ENCODE measurements around the gene TNFRSF19. TPM values are rescaled to one million over a fixed set of nuclear protein-coding genes. Genes with fewer than 3 reads are reported as not detected.

TNFRSF19 gene
- total RNA-seq, 1 donor from 2014 or later: 0.27 TPM

DNA sequence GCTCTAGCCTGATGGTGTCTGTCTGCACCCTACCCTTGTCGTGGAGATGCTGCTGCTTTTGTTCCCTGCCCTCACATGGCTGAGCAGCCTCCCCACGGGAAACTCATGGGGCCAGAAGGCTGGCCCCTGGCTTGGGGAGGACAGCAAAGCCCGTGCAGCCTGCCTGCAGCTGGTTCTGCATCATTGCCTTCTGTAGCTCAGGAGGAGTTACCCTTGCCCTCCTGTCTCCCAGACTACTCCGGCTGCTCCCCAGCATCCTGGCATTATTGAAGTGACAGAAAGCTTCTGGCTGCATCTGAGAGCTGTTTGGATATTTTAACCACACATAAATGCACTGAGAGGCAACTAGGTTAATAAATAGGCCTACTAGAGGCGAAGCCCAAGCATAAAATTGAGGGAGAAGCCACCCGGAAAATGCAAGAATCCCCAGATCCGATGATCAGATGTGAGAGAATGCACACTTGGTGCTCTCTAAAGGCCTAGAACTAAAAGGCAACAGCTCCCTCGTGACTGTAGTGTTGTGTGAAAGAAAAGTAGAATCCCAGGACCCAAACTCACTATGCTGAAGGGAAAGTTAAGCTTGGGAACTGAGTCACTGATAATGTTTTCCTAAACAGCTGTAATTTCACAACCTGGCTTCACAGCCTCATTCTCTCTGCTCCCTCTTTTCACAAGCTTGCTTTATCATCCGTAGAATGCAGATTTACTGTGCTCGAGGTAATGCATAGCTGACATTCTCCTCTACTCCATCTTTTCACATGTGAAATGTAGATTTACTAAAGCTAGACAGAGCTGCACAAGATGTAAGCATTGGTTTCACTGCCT lies 110.8 kb downstream of the TNFRSF19 start:
- intact Hi-C loops (cut with micrococcal nuclease): no loop called here

DNA sequence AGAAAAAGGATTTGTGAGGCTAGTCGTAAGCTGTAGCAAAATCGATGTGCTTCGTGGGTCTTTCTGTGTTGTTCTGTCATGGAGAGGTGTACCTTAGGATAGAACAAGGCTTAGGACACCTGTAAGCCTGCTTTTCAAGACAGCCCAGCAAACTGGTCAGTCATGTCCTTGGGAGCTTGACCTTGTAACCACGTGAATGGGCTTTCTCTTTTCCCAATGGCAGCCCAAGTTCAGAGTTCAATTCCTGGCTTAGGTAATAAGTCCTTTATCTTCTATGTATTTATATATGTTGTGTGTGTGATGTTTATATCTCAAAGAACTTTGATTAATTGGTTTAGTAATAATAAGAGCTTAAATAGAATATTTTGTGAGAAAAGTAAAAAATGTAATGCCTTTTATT lies 112.9 kb downstream of the TNFRSF19 start:
- intact Hi-C loops (cut with micrococcal nuclease): no loop called here

DNA sequence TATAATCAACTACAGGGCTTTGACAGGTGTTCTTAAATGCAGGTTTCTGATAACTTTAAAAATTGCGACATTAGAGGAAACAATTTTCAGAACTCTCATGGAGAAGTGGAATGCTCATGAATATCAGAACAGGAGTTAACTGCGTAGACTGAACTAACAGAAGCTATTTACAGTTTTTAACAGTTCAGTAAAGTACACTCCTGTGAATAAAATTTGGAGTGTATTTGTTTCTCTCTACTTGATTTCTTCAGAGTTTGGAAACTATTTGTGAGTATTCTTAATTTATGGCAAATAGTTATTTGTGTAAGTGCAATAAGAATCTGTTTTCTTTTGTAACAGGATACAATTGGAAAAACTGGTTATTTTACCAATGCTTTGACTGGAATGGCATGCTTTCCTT lies 114.4 kb downstream of the TNFRSF19 start:
- intact Hi-C loops (cut with micrococcal nuclease): no loop called here

DNA sequence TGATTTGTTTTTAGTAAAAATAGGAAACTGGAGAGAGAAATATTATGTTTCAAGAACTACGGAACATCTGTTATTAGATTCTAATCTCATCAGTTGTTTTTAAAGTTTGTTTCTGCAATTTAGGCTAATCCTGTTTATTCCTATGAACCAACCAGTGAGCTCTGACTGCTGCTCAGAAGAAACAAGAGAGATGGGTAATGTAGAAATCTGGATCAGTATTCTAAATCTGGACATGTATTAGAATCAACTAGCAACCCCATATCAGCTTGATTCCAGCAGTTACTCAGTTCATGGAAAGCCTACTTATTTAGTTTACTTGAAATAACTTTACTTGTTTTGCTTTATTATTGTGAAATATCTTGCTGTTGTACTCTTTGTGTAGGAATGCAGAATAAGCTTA lies 115.2 kb downstream of the TNFRSF19 start:
- intact Hi-C loops (cut with micrococcal nuclease): no loop called here

DNA sequence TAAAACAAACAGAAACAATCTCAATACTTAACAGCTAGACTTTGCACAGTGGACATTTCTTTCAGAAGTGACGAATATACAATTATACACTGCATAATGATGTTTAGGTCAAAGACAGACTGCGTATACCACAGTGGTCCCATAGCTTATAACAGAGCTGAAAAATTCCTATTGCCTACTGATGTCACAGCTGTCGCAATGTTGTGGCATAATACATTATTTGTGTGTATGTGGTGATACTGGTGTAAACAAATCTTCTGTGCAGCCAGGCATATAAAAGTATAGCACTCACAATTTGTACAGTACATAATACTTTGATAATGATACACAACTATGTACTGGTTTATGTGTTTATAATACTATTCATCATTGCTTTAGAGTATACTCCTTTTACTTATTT lies 116.7 kb downstream of the TNFRSF19 start:
- intact Hi-C loops (cut with micrococcal nuclease): no loop called here

DNA sequence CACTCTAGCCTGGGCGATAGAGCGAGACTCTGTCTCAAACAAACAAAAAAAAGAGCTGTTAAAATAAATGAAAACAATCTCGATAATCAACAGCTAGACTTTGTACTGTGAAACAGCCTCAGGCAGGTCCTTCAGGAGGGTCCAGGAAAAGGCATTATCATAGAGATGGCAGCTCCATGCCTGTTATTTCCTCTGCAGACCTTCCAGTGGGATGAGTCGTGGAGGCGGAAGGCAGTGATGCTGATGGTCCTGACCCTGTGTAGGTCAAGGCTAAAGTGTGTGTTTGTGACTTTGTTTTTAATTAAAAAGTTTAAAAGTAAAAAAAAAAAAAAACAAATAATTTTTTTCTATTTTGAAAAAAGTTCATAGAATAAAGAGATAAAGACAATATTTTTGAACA lies 117.4 kb downstream of the TNFRSF19 start:
- intact Hi-C loops (cut with micrococcal nuclease): no loop called here

DNA sequence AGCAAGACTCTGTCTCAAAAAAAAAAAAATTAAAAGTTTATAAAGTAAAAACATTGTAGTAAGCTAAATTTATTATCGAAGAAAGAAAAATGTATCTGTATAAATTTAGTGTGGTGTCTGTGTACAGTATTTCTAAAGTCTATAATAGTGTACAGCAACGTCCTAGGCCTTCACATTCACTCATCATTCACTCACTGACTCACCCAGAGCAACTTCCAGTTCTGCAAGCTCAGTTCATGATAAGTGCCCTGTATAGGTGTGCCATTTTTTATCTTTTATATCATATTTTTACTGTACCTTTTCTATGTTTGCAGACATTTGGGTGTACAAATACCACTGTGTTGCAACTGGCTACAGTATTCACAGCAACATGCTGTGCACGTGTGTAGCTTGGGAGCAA lies 118.1 kb downstream of the TNFRSF19 start:
- intact Hi-C loops (cut with micrococcal nuclease): no loop called here

DNA sequence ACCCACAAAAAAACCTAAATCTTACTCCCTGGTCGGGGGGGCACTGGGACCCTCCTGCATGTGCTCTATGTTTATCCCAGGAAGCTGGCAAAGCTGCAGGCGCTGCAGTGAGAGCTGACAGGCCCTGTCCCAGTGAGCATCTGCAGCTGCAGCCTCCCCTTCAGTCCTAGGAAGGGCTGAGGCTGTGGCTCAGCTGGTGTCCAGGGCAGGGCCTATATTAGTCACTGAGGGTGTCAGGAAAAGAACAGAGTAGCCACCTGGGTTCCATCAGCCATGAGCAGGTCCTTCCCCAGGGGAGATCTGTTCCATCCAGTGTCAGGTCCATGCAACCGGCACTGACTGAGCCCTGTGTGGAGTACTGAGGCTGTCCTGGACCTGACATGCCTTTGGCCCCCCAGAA lies 120.5 kb downstream of the TNFRSF19 start:
- intact Hi-C loops (cut with micrococcal nuclease): no loop called here

DNA sequence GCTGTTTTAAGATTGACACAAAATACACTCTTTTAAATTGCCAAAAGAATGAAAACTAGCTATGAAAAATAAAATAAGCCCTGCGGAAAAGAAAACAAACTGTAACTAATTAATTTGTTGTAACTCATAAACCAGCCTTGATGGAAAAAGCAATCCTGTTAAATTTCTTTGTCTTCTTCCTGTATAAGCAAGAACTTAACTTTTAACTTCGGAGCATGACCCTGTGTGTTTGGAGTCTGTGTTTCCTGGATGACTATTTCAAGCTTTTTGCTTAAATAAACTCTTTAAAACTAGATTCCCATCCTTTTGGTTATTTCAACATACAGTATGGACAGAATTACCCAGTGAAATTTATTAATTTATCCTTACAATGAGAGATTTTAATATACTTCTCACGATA lies 122.6 kb downstream of the TNFRSF19 start:
- intact Hi-C loops (cut with micrococcal nuclease): no loop called here

DNA sequence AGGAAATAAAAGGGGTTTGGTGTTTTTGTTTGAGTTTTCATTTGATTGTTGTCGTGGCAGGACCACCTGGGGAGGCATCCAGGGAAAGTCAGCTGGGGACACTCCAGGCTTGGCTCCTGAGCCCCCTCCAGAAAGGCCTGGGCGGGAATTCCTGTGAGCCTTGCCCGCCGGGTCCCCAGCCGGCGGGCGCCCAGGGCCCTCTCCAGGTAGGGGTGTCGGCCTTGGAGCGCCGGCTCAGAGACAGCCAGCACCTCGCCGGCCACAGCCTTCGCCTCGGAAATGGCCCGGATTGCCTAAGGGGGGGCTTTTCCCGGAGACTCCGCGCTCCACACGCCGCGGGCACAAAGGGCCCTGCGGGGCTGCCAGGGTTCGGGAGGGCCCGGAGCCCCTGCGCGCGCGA lies 125.0 kb downstream of the TNFRSF19 start:
- intact Hi-C loops (cut with micrococcal nuclease): loop anchor here (5.0 kb wide), 1 partner anchor 118 kb away; no protein-coding TSS in a partner anchor

DNA sequence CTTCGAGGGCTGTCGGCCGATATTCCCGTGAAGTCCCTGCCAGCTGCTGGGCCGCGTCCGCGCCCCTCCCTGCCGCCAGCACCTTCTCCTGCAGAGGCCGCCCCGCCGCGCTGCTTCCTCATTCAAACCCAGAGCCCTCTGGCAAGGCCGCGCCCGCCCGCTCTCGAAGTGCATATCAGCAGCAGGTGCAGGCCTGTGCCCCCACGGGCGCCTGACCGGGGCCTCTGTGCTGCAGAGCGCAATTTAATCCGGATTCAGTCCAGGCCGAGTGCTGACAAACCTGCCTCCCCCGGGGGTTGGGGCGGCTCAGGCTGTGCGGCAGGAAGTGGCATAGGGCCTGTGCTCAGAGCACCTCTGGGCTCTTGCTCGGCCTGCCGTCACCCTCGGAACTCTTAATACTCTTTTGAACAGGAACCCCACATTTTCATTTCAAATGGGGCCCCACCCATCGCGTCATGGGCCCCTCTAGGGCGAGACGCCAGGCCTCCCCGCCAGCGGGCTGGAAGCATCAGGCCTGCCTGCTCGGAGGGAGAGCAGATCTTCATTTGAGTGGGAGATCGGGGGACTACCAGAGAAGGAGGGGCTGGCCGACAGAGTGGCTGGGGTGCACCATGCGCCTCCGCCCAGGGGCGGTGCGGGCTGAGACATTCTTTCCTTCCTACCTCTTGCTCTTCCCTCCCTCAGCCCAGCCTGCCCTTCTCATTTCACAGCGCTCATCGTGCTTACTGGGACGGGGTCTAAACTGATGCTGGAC lies 125.7 kb downstream of the TNFRSF19 start:
- intact Hi-C loops (cut with micrococcal nuclease): loop anchor here (5.0 kb wide), 1 partner anchor 119 kb away; no protein-coding TSS in a partner anchor

DNA sequence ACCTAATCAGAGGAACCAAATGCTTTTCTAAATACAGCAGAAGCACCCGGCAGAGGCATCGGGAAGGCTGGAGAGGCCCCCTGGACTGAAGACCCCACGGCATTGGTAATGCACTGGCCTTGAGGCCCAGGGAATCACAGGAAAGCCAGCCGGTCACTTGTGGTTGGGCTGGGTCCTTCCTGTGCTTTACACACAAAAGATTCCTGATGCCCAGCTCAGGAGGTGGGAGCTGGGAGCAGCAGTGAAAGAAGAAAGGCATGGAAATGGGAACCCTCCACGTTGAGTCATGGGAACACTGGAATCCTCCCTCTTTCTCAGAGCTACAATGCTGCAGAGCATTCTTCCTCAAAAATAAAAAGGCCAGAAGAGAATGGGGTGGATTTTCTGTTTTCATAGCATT lies 126.4 kb downstream of the TNFRSF19 start:
- intact Hi-C loops (cut with micrococcal nuclease): loop anchor here (5.0 kb wide), 1 partner anchor 119 kb away; no protein-coding TSS in a partner anchor

DNA sequence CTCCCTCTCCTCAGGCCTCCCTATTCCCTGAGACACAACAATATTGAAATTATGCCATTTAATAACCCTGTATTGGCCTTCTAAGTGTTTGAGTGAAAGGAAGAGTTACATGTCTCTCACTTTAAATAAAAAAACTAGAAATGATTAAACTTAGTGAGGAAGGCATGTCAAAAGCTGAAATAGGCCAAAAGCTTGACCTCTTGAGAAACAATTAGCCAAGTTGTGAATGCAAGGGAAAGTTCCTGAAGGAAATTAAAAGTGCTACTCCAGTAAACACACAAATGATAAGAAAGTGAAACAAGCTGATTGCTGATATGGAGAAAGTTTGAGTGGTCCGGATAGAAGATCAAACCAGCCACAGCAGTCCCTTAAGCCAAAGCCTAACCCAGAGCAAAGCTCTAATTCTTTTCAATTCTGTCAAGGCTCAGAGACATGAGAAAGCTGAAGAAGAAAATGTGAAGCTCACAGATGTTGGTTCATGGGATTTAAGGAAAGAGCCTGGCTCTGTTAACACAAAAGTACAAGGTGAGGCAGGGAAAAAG lies 127.6 kb downstream of the TNFRSF19 start:
- intact Hi-C loops (cut with micrococcal nuclease): loop anchor here (5.0 kb wide), 1 partner anchor 121 kb away; no protein-coding TSS in a partner anchor

DNA sequence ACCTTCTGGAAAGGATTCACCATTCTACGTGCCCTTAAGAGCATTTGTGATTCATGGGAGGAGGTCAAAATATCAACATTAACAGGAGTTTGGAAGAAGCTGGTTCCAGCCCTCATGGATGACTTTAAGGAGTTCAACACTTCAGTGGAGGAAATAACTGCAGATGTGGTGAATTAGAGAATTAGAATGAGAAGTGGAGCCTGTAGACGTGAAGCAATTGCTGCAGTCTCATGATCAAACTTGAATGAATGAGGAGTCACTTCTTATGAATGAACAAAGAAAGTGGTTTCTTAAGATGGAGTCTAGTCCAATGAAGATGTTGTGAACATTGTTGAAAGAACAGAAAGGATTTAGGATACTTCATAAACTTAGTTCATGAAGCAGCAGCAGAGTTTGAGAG lies 129.1 kb downstream of the TNFRSF19 start:
- intact Hi-C loops (cut with micrococcal nuclease): loop anchor here (5.0 kb wide), 1 partner anchor 122 kb away; no protein-coding TSS in a partner anchor

DNA sequence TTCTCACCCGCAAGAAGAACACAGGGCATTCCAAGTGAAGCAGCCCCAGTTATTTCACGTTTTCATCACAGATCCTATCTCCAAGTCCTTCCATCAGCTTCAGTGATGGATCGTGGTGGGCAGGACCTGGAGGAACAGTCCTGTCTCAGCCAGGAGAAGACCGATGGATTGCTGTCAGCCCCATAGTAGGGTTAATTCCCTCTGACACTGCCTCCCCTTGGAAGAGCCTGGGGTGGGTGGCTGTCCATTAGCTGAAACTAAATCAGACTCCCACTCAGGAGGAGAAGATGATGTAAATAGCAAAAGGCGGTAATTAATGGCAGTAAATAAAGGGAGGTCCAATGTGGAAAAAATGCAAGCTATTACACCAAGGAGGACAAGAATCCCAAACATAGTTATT lies 131.0 kb downstream of the TNFRSF19 start:
- intact Hi-C loops (cut with micrococcal nuclease): no loop called here

DNA sequence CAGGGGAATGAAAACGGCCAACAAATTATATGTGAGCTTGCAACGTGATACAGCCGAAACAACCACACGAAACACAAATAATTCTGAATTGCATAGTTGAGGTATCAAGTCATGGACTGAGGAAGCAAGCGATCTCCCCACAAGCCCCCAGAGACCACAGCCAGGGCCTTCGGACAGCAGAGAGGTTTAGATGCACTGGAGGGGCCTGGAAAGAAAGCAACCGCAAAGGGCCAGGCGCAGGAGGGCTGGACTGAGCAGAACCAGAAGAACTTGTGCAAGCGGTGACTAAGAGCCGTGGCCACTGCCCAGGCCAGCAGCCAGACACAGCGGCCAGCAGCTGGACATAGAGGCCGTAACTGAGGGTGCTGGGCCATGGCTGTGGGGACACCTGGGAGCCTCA lies 131.4 kb downstream of the TNFRSF19 start:
- intact Hi-C loops (cut with micrococcal nuclease): no loop called here

DNA sequence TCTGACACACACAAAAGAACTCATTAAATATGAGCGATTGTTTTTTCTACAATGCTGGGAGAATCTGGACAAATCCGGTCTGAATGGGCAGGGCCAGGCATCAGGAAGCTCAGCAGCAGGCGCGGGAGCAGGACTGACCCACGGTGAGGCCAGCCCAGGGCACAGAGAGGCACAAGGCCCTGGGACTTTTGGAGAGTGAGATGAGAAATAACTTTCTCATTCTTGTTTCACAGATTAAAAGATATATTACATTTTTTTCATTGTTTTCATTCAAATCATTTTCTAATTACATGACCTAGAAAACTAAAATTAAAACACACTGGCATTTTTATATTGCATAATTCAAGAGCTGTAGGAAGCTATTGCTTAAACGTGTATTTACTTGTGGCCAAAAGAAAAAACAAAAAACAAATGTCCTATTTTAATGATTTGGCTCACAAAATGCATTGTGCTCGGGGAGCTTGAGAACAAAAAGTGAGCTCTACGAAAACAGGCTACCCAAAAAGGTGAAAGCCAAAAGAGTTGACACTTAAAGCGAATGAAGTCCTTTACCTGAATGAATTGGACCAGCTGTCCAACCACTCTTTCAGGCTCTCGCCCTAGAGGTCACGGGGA lies 133.1 kb downstream of the TNFRSF19 start:
- intact Hi-C loops (cut with micrococcal nuclease): no loop called here

DNA sequence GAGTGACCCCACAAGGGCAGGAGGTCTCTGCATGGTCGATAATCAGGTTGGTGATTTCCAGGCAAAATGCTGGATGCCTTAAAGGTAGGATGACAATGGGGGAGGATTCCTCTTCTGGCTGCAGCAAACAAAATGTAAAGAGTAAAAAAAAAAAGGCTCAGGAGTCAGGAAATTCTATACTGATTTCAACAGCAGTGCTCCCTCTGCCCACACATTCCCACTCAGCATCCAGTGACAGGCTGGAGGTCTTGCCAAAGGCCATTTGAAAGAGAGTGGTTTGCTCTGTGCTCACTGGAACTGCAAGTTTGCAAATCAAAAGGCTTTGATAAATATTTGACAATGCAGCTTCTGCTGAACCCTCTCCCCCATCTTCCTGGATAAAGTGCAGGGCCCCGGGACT lies 135.4 kb downstream of the TNFRSF19 start:
- intact Hi-C loops (cut with micrococcal nuclease): no loop called here

DNA sequence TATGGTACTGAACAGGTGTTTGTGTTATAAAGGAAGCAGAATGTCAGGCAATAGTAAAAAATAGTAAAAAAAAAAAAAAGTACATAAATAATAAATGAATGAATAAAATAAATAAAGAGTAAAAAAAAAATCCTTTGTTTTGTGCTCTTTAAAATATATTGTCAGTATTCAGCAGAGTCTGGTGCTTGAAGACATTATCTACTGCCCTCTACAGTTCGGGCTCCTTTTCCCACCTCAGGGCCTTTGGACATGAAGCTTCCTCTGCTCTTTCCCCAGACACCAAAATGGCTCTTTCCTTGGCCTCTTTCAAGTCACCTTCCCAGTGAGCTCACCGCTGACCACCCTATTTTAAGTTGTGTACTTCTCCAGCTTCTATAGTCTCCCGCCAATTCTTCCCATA lies 137.5 kb downstream of the TNFRSF19 start:
- intact Hi-C loops (cut with micrococcal nuclease): no loop called here

DNA sequence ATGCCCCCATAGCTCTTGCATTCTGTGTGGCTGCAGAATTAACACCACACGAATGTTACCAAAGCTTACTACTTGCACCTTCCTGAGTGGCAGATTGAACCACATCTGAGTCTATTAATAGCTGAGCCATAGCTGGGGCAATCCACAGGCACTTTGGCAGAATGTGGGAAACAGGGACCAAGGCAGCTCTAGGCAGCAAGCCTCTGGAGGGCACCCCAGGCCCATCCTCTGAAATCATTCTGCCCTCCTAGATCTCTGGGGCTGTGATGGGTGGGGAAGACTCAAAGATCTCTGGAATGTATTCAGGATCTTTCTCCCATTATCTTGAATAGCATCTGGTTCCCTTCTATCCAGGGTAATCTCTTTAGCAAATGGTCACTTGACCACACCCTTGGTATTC lies 139.3 kb downstream of the TNFRSF19 start:
- intact Hi-C loops (cut with micrococcal nuclease): no loop called here

DNA sequence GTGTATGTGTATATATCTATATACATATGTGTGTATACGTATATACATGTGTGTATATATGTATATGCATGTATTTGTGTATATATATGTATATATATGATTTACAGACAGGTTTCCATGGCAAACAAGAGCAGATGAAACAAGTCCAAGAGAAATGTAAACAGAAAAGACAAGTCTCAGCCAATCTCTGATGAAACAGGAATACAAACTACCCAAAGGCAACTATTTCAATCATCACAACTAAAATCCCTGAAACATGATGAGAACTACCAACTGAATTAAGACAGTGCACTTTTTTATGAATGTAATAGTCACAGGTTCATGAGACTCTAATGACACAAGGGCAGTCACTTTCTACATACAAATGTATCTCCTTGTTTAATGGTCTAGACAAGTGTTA lies 140.2 kb downstream of the TNFRSF19 start:
- intact Hi-C loops (cut with micrococcal nuclease): loop anchor here (2.0 kb wide), 1 partner anchor 244 kb away; no protein-coding TSS in a partner anchor

DNA sequence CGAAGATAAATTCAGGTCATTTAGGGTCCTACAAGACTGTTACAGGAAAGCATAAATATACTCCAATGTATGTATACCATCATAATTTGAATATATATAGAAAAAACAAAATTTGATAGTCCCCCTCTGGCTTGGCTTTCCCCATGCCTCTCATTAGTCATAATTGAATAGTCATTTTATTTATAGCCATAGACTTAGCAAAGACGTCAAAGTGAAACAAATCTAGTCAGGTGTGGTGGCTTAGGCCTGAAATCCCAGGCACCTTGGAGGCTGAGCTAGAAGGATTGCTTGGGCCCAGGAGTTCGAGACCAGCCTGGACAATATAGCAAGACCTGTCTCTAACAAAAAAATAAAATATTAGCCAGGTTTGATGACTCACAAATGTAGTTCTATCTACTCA lies 141.1 kb downstream of the TNFRSF19 start:
- intact Hi-C loops (cut with micrococcal nuclease): loop anchor here (2.0 kb wide), 1 partner anchor 245 kb away; no protein-coding TSS in a partner anchor
